Esophagus muscularis mucosa (tissue), 4 donors: Measurements from ENCODE around the gene ADAM22. TPM values are rescaled to one million over a fixed set of nuclear protein-coding genes. Genes with fewer than 3 reads are reported as not detected.

Source experiments
- DNase-seq: peaks from one replicate; pipeline ENCODE4 v3.0.0-alpha.2; 2017; ENCODE audit errors: extremely low spot score
- H3K27ac ChIP-seq, 4 donors: fragments of 200-600 bp; sonication (generic); replicated peaks in 1 of 4; 1 replicate in 3 of 4; 2 replicates in 1 of 4; pipeline ENCODE4 v1.5.1; 2016 to 2019; ENCODE audit warnings: mild to moderate bottlenecking in 1 of 4
- H3K27me3 ChIP-seq, 4 donors: fragments of 200-600 bp; sonication (generic); one replicate each; pipeline versions ENCODE4 v1.5.1 to v1.6.0; 2016 to 2019
- H3K36me3 ChIP-seq, 4 donors: fragments of 200-600 bp; sonication (generic); one replicate each; pipeline ENCODE4 v1.5.1; 2016 to 2019
- H3K4me1 ChIP-seq, 4 donors: fragments of 200-600 bp; sonication (generic); one replicate each; pipeline ENCODE4 v1.5.1; 2016 to 2019
- H3K4me3 ChIP-seq, 4 donors: fragments of 200-600 bp; sonication (generic); 1 replicate in 2 of 4; 2 replicates in 2 of 4; pipeline ENCODE4 v1.5.1; 2016 to 2019; ENCODE audit warnings: mild to moderate bottlenecking in 4 of 4, moderate library complexity in 1 of 4
- H3K9me3 ChIP-seq, 4 donors: fragments of 200-600 bp; sonication (generic); 1 replicate in 3 of 4; 2 replicates in 1 of 4; pipeline ENCODE4 v1.5.1; 2016 to 2019
- EP300 ChIP-seq: sonication (generic); formaldehyde crosslinking; IDR thresholded peaks from one replicate; pipeline ENCODE4 v1.6.1; 2017; ENCODE audit warnings: antibody characterized with exemption
- POLR2A ChIP-seq: fragments of 450-650 bp; IDR thresholded peaks from one replicate; pipeline ENCODE4 v1.6.1; 2017; ENCODE audit warnings: antibody characterized with exemption, moderate library complexity, mild to moderate bottlenecking, low read depth
- POLR2AphosphoS5 ChIP-seq, 2 donors: sonication (generic); formaldehyde crosslinking; IDR thresholded peaks; one replicate each; pipeline ENCODE4 v1.6.1; 2017; ENCODE audit warnings: antibody characterized with exemption in 2 of 2
- WGBS: methylation state at CpG from one replicate; pipeline ENCODE4 v1.1.5; 2018; 5-methylcytosine and 5-hydroxymethylcytosine counted together
- intact Hi-C: fragments of 100-400 bp; cut with DNase I; formaldehyde crosslinking; loops from one replicate; pipeline ENCODE4 v1.15.1; 2023
- total RNA-seq, 4 donors: library from RNA; depleted of rRNA; stranded (reverse); fragments of >200 nt; gene quantifications; one replicate each; pipeline versions ENCODE4 v1.1.0 to v1.2.1, GENCODE V29; 2016
- TF ChIP-seq, protein P1 (sequence below), 3 experiments: fragments of 200-600 bp in 2 of 3; fragments of 450-650 bp in 1 of 3; sonication (generic) in 2 of 3; IDR thresholded peaks; one replicate each; pipeline ENCODE4 v1.5.1; 2017 to 2019; ENCODE audit warnings: antibody characterized with exemption in 3 of 3, mild to moderate bottlenecking in 2 of 3, moderate library complexity in 1 of 3

Gene ADAM22
- total RNA-seq, 4 donors from 2014 or later = 1.0 to 3.3 (median 1.9) TPM

DNA sequence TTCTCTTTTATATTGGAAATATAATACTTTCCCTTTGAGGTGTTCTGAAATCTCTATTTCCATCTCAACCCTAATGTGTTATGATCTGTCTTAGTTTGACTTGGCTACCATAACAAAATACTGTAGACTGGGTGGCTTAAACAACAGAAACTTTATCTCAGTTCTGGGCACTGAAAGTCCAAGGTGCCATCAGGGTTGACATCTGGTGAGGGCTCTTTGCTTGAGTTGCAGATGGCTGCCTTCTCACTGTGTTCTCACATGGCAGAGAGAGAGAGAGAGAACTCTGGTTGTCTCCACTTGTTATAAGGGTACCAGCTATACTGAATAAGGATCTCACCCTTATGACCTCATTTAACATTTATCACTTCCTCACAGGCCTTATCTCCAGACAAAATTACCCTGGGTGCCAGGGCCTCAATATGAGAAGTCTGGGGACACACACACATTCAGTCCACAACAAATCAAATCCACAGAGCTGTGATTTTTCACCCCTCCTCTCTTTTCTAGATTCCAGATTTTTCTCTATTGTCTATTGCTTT lies 181.3 kb downstream of the ADAM22 start:
- no peaks in the 10 kb centered on the region for H3K9me3 ChIP-seq
- TF ChIP-seq, protein P1, sequence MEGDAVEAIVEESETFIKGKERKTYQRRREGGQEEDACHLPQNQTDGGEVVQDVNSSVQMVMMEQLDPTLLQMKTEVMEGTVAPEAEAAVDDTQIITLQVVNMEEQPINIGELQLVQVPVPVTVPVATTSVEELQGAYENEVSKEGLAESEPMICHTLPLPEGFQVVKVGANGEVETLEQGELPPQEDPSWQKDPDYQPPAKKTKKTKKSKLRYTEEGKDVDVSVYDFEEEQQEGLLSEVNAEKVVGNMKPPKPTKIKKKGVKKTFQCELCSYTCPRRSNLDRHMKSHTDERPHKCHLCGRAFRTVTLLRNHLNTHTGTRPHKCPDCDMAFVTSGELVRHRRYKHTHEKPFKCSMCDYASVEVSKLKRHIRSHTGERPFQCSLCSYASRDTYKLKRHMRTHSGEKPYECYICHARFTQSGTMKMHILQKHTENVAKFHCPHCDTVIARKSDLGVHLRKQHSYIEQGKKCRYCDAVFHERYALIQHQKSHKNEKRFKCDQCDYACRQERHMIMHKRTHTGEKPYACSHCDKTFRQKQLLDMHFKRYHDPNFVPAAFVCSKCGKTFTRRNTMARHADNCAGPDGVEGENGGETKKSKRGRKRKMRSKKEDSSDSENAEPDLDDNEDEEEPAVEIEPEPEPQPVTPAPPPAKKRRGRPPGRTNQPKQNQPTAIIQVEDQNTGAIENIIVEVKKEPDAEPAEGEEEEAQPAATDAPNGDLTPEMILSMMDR (IDR thresholded peaks at IDR 0.05) = no peak
- TF ChIP-seq POLR2A = no peak
- no peak for TF ChIP-seq POLR2AphosphoS5 (IDR thresholded peaks at IDR 0.05)
- TF ChIP-seq EP300 = no peak
- H3K4me3 ChIP-seq = no peak overlapping the region
- H3K36me3 ChIP-seq = no peaks in the 10 kb centered on the region
- H3K27ac ChIP-seq = no peak overlapping the region
- no peaks in the 10 kb centered on the region for H3K4me1 ChIP-seq
- no peak for DNase-seq
- intact Hi-C loops = loop anchor here (10.0 kb wide), 1 partner anchor 321 kb away; no protein-coding TSS in a partner anchor
- H3K27me3 ChIP-seq = no peaks in the 10 kb centered on the region

DNA sequence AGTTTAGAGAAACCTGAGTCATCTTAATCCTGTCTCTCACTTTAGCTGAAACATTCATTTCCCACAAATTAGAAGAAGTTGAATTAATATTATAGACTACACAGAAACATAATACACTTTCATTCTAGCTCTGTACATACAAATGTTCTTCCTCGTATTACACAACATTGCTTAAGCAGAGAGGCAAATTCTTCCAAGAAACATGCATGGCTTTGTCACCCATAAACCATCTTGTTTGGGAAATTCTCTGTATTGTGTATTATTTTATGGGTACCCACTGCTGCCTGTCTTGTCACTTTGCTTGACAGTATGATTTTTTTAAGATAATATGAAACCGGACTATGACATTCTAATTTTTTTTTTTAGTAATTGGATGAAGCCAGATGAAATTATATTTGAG lies 181.8 kb downstream of the ADAM22 start:
- intact Hi-C loops = loop anchor here (10.0 kb wide), 1 partner anchor 321 kb away; no protein-coding TSS in a partner anchor
- no peak for DNase-seq
- TF ChIP-seq POLR2A (no peak), EP300 (no peak), POLR2AphosphoS5 (IDR thresholded peaks at IDR 0.05) (no peak)
- TF ChIP-seq, protein P1 (IDR thresholded peaks at IDR 0.05) = no peak
- H3K9me3 ChIP-seq = no peaks in the 10 kb centered on the region
- no peaks in the 10 kb centered on the region for H3K27me3 ChIP-seq
- H3K4me3 ChIP-seq = no peak overlapping the region
- H3K36me3 ChIP-seq = no peaks in the 10 kb centered on the region
- WGBS = 76% methylated on average over 2 of the region's 2 CpGs
- H3K4me1 ChIP-seq = no peaks in the 10 kb centered on the region
- no peak overlapping the region for H3K27ac ChIP-seq

DNA sequence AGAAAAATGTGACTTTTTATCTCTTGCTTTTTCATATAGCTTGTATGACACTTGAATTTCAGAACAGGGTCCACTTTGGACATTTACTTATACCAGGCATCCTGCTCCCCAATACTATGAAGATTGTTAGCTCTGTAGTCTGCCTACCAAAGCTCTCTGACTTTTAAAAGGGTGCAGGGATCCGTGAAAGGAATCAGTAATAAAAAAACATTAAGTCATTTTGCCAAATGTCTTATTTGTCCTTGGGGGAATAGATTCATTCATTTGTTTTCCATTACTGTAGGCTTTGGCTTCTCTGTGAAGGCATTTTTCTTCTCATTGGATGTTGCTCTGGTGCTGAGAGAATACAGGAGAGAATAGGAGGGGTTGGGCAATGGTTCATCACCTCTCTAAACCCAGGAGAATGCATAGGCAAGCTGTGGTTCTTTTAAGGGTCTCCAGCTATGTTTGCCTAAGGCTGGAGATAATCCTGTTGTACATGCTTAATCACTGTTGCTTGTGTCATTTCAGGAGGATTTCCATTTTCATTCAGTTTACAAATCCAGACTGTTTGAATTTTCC lies 182.3 kb downstream of the ADAM22 start:
- intact Hi-C loops = loop anchor here (10.0 kb wide), 1 partner anchor 322 kb away; no protein-coding TSS in a partner anchor
- H3K27me3 ChIP-seq = no peaks in the 10 kb centered on the region
- TF ChIP-seq, protein P1 (IDR thresholded peaks at IDR 0.05) = no peak
- TF ChIP-seq POLR2AphosphoS5 (IDR thresholded peaks at IDR 0.05) (no peak), EP300 (no peak), POLR2A (no peak)
- H3K9me3 ChIP-seq = no peaks in the 10 kb centered on the region
- H3K27ac ChIP-seq = no peak overlapping the region
- H3K36me3 ChIP-seq = no peaks in the 10 kb centered on the region
- DNase-seq = no peak
- WGBS = 41% methylated on average over 1 of the region's 1 CpG
- no peak overlapping the region for H3K4me3 ChIP-seq
- no peaks in the 10 kb centered on the region for H3K4me1 ChIP-seq

DNA sequence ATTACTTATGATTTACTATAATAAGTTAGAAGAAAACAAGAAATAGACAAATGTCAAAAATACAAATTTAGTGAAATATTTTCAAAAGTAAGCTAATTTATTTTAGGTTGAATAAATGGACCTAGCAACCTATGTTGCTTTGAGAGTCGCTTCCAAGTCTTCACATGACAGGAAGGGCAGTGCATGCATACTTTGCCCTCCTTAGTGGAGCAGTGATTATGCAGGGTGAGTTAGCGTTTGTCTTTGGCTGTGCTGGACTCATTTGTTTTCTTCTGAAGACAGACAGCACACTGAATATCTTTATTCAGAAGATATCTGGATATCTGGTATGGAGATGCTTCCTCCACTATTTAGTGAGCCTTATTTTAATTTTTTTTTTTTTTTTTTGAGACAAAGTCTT lies 183.3 kb downstream of the ADAM22 start:
- Histone ChIP-seq H3K9me3 (no peaks in the 10 kb centered on the region), H3K4me3 (no peak overlapping the region), H3K27me3 (no peaks in the 10 kb centered on the region), H3K27ac (no peak overlapping the region), H3K36me3 (no peaks in the 10 kb centered on the region), H3K4me1 (no peaks in the 10 kb centered on the region)
- WGBS = 73% methylated on average over 2 of the region's 2 CpGs
- no peak for DNase-seq
- no peak for TF ChIP-seq POLR2AphosphoS5 (IDR thresholded peaks at IDR 0.05)
- TF ChIP-seq POLR2A = no peak
- TF ChIP-seq, protein P1 (IDR thresholded peaks at IDR 0.05) = no peak
- no peak for TF ChIP-seq EP300
- intact Hi-C loops = loop anchor here (10.0 kb wide), 1 partner anchor 323 kb away; no protein-coding TSS in a partner anchor
